Neuronal stem cell (in vitro differentiated cells): Measurements from ENCODE around the gene FOXN3.

Experiments used
- DNase-seq: peaks from one replicate; pipeline ENCODE4 v3.0.0-alpha.2; 2013; ENCODE audit warnings: low spot score
- H2AFZ ChIP-seq: one replicate; pipeline ENCODE4 v1.6.1; 2013; ENCODE audit warnings: mild to moderate bottlenecking, low read length, inconsistent platforms
- H2AK5ac ChIP-seq: 2 replicates; pipeline ENCODE4 v1.6.1; 2013; ENCODE audit warnings: low read depth, mild to moderate bottlenecking, inconsistent platforms, low read length, moderate library complexity, mixed read lengths
- H2BK120ac ChIP-seq: 2 replicates; pipeline ENCODE4 v1.6.1; 2013; ENCODE audit warnings: low read depth, mild to moderate bottlenecking, inconsistent platforms, low read length, moderate library complexity, mixed read lengths
- H2BK12ac ChIP-seq: one replicate; pipeline ENCODE4 v1.6.1; 2013; ENCODE audit warnings: low read length, inconsistent platforms
- H2BK15ac ChIP-seq: 2 replicates; pipeline ENCODE4 v1.6.1; 2013; ENCODE audit warnings: mild to moderate bottlenecking, low read length, inconsistent platforms, mixed read lengths
- H2BK5ac ChIP-seq: one replicate; pipeline ENCODE4 v1.6.1; 2013; ENCODE audit warnings: inconsistent platforms, mild to moderate bottlenecking, low read length, moderate library complexity
- H3K14ac ChIP-seq: one replicate; pipeline ENCODE4 v1.6.1; 2013; ENCODE audit warnings: low read length, inconsistent platforms
- H3K18ac ChIP-seq: 2 replicates; pipeline ENCODE4 v1.6.1; 2013; ENCODE audit warnings: low read length, inconsistent platforms
- H3K23ac ChIP-seq: 2 replicates; pipeline ENCODE4 v1.6.1; 2013; ENCODE audit warnings: low read depth, mild to moderate bottlenecking, mixed read lengths, low read length, inconsistent platforms; ENCODE audit not compliant: poor library complexity
- H3K27ac ChIP-seq: replicated peaks from 3 replicates; pipeline ENCODE4 v1.5.1; 2013; ENCODE audit warnings: low read length, inconsistent platforms
- H3K27me3 ChIP-seq, 3 experiments: 2 replicates each; pipeline ENCODE4 v1.6.1; 2013; ENCODE audit warnings: low read length in 3 of 3, mild to moderate bottlenecking in 2 of 3, inconsistent platforms in 1 of 3, low read depth in 1 of 3, mixed read lengths in 1 of 3, moderate library complexity in 1 of 3; ENCODE audit not compliant: control insufficient read depth in 3 of 3, insufficient read depth in 3 of 3
- H3K36me3 ChIP-seq, 2 donors: replicated peaks in 1 of 2; 2 replicates each; pipeline ENCODE4 v1.6.1; 2013; ENCODE audit warnings: low read length in 2 of 2; ENCODE audit not compliant: control insufficient read depth in 2 of 2, insufficient read depth in 2 of 2
- H3K4ac ChIP-seq: 2 replicates; pipeline ENCODE4 v1.6.1; 2013; ENCODE audit warnings: inconsistent platforms, mild to moderate bottlenecking, low read length, moderate library complexity
- H3K4me1 ChIP-seq, 2 donors: 1 replicate in 1 of 2; 2 replicates in 1 of 2; pipeline ENCODE4 v1.6.1; 2013; ENCODE audit warnings: low read length in 2 of 2, low read depth in 1 of 2; ENCODE audit not compliant: control insufficient read depth in 2 of 2, insufficient read depth in 1 of 2
- H3K4me2 ChIP-seq: one replicate; pipeline ENCODE4 v1.6.1; 2013; ENCODE audit warnings: mild to moderate bottlenecking, low read length, inconsistent platforms; ENCODE audit not compliant: insufficient read depth, poor library complexity, severe bottlenecking
- H3K4me3 ChIP-seq, 2 donors: 2 replicates each; pipeline ENCODE4 v1.5.1; 2013; ENCODE audit warnings: low read length in 2 of 2, mild to moderate bottlenecking in 2 of 2, inconsistent platforms in 1 of 2, moderate library complexity in 1 of 2
- H3K79me1 ChIP-seq: one replicate; pipeline ENCODE4 v1.6.1; 2013; ENCODE audit warnings: low read depth, mild to moderate bottlenecking, inconsistent platforms, low read length, moderate library complexity
- H3K9ac ChIP-seq: one replicate; pipeline ENCODE4 v1.6.1; 2013; ENCODE audit warnings: mild to moderate bottlenecking, low read depth, low read length, inconsistent platforms; ENCODE audit not compliant: poor library complexity
- H3K9me3 ChIP-seq, 2 donors: replicated peaks in 1 of 2; 2 replicates each; pipeline versions ENCODE3 to v1.6.1; 2013; ENCODE audit warnings: low read length in 2 of 2, mild to moderate bottlenecking in 2 of 2, inconsistent platforms in 1 of 2, low read depth in 1 of 2, mixed read lengths in 1 of 2, moderate library complexity in 1 of 2; ENCODE audit not compliant: control insufficient read depth in 2 of 2, insufficient read depth in 1 of 2
- H4K8ac ChIP-seq: one replicate; pipeline ENCODE4 v1.6.1; 2013; ENCODE audit warnings: low read depth, mild to moderate bottlenecking, inconsistent platforms, low read length, moderate library complexity
- H4K91ac ChIP-seq: one replicate; pipeline ENCODE4 v1.6.1; 2013; ENCODE audit warnings: low read length, low read depth, mild to moderate bottlenecking, inconsistent platforms; ENCODE audit not compliant: poor library complexity
- WGBS, 2 donors: extraction: QIAGEN DNeasy Blood & Tissue Kit; methylation state at CpG; one replicate each; pipeline ENCODE4 v1.1.7; 2013; ENCODE audit warnings: missing lambda C conversion rate in 2 of 2, mixed read lengths in 1 of 2; ENCODE audit not compliant: insufficient read length in 2 of 2, insufficient replicate concordance in 1 of 2; ENCODE audit errors: extremely low coverage in 2 of 2; 5-methylcytosine and 5-hydroxymethylcytosine counted together

Gene FOXN3

DNA sequence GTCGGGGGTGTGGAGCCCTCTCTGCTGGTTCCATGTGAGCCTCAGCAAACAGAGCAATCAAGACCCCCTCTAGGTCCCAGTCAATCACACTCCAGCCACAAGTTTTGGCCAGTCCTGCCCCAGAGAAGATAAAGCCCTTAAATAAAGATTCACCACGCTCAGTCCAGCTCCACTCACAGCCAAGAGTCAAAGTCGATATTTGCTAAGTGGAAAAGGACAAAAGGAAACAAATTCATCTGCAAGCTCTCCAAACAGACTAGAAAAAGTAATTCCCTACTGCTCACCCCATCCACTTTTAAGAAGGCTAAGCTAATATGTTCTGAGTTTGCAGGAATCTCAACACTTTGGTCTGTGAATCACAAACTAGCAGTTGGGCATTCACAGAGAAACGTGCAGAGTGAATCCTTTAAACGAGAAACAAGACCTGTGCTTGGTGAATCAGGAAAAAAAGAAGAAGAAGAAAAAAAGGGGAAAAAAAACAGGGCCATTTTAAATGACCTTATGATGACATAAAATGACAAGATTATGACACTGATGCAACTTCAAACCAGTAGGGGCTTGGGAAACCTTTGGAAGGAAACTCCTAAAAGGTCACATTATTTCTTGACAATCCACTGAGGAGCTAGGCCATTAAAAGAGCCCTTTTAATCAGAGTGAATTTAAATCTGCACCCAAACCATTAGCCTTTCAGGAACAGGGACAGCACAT, 41.8 kb upstream of the FOXN3 start:
- no peak overlapping the region for H2BK15ac ChIP-seq
- H3K4ac ChIP-seq = no peak overlapping the region
- H2AK5ac ChIP-seq = no peak overlapping the region
- H2BK5ac ChIP-seq = no peak overlapping the region
- no peak overlapping the region for H3K4me2 ChIP-seq
- H4K8ac ChIP-seq = no peak overlapping the region
- no peaks in the 10 kb centered on the region for H3K36me3 ChIP-seq
- no peak overlapping the region for H2BK120ac ChIP-seq
- no peak overlapping the region for H4K91ac ChIP-seq
- no peak overlapping the region for H2AFZ ChIP-seq
- no peak overlapping the region for H2BK12ac ChIP-seq
- no peaks in the 10 kb centered on the region for H3K9me3 ChIP-seq
- H3K18ac ChIP-seq = no peak overlapping the region
- H3K27ac ChIP-seq = no peak overlapping the region
- peaks cover 0 to 3% of the 10 kb centered on the region in 2 donors for H3K4me1 ChIP-seq
- WGBS, 2 donors = no CpG with 5 or more reads among the region's 5 CpGs
- no peaks in the 10 kb centered on the region for H3K27me3 ChIP-seq
- H3K79me1 ChIP-seq = no peaks in the 10 kb centered on the region
- no peak for DNase-seq
- no peak overlapping the region for H3K9ac ChIP-seq
- no peak overlapping the region for H3K4me3 ChIP-seq
- no peak overlapping the region for H3K14ac ChIP-seq
- no peak overlapping the region for H3K23ac ChIP-seq

DNA sequence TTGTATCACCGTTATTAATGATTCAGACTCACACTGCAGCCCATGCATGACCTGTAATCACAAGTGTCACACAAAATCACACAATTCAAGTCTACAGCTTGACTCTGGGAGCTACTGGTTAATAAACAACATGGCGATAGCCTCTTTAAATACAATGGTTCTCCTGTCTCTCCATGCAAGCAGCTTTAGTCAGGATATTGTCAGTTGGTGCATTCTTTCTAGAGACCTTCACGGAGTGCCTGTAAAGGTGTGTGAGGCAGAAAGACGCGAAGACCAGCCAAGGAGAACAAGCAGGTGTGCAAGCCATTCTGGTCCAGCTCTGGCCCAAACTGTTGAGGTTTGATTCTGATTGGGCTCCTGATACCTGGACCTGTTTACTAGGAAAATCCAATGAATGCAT, 40.0 kb upstream of the FOXN3 start:
- Histone ChIP-seq H3K36me3 (no peaks in the 10 kb centered on the region), H2BK120ac (no peak overlapping the region), H2BK15ac (no peak overlapping the region), H2AFZ (no peak overlapping the region), H4K91ac (no peak overlapping the region), H3K18ac (no peak overlapping the region), H3K4ac (no peak overlapping the region), H3K79me1 (no peaks in the 10 kb centered on the region), H3K9me3 (no peaks in the 10 kb centered on the region), H2AK5ac (no peak overlapping the region), H4K8ac (no peak overlapping the region), H3K4me1 (peaks cover 0 to 3% of the 10 kb centered on the region in 2 donors), H3K23ac (no peak overlapping the region), H3K14ac (no peak overlapping the region), H3K27ac (no peak overlapping the region), H3K9ac (no peak overlapping the region), H2BK12ac (no peak overlapping the region), H3K4me2 (no peak overlapping the region), H3K4me3 (no peak overlapping the region), H2BK5ac (no peak overlapping the region), H3K27me3 (no peaks in the 10 kb centered on the region)
- no peak for DNase-seq
- no CpG with 5 or more reads among the region's 5 CpGs for WGBS, 2 donors

DNA sequence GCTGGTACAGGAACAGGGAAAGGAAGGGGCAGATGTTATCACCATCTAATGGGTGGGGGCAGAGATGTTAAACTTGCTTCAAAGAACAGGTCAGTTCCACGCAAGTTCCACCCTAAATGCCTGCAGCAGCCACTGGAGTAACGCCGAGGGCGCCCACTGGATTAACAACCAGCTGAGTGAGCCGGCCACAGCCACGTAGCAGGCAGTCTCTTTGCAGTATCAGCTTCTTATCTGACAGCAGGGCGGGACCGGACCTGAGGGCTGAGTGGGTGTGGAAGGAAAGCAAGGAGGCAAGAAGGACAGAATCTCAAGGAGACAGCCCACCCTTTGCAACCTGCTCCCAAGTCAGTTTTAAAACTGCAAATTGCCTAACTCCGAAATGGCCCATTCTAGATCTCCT, 38.4 kb upstream of the FOXN3 start:
- Histone ChIP-seq H2BK120ac (no peak overlapping the region), H2BK12ac (no peak overlapping the region), H4K8ac (no peak overlapping the region), H3K27ac (no peak overlapping the region), H2AFZ (no peak overlapping the region), H3K18ac (no peak overlapping the region), H2AK5ac (peak overlapping the region; percentile 57), H2BK5ac (no peak overlapping the region), H3K4ac (no peak overlapping the region), H3K27me3 (no peaks in the 10 kb centered on the region), H3K4me3 (no peak overlapping the region), H3K79me1 (no peaks in the 10 kb centered on the region), H3K9me3 (no peaks in the 10 kb centered on the region), H3K4me1 (peaks cover 0 to 3% of the 10 kb centered on the region in 2 donors), H3K14ac (no peak overlapping the region), H2BK15ac (no peak overlapping the region), H3K36me3 (no peaks in the 10 kb centered on the region), H3K23ac (no peak overlapping the region), H3K9ac (no peak overlapping the region), H4K91ac (peak overlapping the region; percentile 14), H3K4me2 (no peak overlapping the region)
- DNase-seq = no peak
- WGBS, 2 donors = no CpG with 5 or more reads among the region's 9 CpGs

DNA sequence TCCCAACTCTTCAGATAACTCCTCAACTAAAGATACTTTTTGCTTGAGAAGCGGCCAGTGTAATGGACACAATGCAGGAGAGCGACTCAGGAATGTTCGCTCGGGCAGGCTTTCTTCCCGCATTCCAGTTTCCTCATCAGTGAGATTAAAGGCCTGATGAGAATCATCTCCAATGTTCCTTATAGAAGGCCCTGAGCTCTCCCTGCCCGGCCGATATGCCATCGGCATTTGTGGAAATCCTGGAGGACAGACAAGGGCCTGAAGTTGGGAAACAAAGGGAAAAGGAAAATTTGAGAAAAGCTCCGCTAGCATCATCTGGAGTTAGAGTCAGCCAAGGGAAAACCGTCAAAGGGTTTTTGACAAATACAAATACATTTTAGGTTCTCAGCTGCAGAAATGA, 38.0 kb upstream of the FOXN3 start:
- H4K8ac ChIP-seq = no peak overlapping the region
- H3K18ac ChIP-seq = no peak overlapping the region
- H2BK15ac ChIP-seq = no peak overlapping the region
- H3K9me3 ChIP-seq = no peaks in the 10 kb centered on the region
- no peak overlapping the region for H2BK12ac ChIP-seq
- H2BK5ac ChIP-seq = no peak overlapping the region
- no peaks in the 10 kb centered on the region for H3K79me1 ChIP-seq
- H4K91ac ChIP-seq = no peak overlapping the region
- no peak overlapping the region for H2AK5ac ChIP-seq
- no peak overlapping the region for H3K4me3 ChIP-seq
- H2AFZ ChIP-seq = no peak overlapping the region
- H3K4me2 ChIP-seq = no peak overlapping the region
- no peak overlapping the region for H3K23ac ChIP-seq
- no peak overlapping the region for H3K9ac ChIP-seq
- H2BK120ac ChIP-seq = no peak overlapping the region
- H3K14ac ChIP-seq = no peak overlapping the region
- H3K27me3 ChIP-seq = no peaks in the 10 kb centered on the region
- no peak overlapping the region for H3K27ac ChIP-seq
- H3K4ac ChIP-seq = no peak overlapping the region
- H3K36me3 ChIP-seq = no peaks in the 10 kb centered on the region
- H3K4me1 ChIP-seq = peaks cover 0 to 4% of the 10 kb centered on the region in 2 donors
- DNase-seq = no peak
- no CpG with 5 or more reads among the region's 10 CpGs for WGBS, 2 donors
